CD14-positive monocyte (primary cell): ENCODE results near the gene SLC9A8. TPM values are rescaled to one million over a fixed set of nuclear protein-coding genes. Genes with fewer than 3 reads are reported as not detected.
A peak's percentile ranks its signal among the peaks of the same experiment; 100 is the strongest.

Experiments
- DNase-seq, 3 donors: peaks; one replicate each; pipeline ENCODE4 v3.0.0-alpha.2; 2011 to 2022
- H2AFZ ChIP-seq: 2 replicates; pipeline ENCODE4 v1.6.0; 2012; ENCODE audit warnings: mild to moderate bottlenecking, low read depth, low read length, inconsistent platforms; ENCODE audit not compliant: insufficient read depth, poor library complexity, severe bottlenecking
- H3K27ac ChIP-seq, 2 donors: 1 replicate in 1 of 2; 2 replicates in 1 of 2; pipeline ENCODE4 v1.5.1; 2012 to 2013; ENCODE audit warnings: low read length in 2 of 2, control low read depth in 1 of 2, inconsistent platforms in 1 of 2, low read depth in 1 of 2, mild to moderate bottlenecking in 1 of 2
- H3K27me3 ChIP-seq, 2 donors: one replicate each; pipeline versions ENCODE4 v1.6.0 to v1.6.1; 2011 to 2013; ENCODE audit warnings: low read length in 2 of 2; ENCODE audit not compliant: control insufficient read depth in 2 of 2, insufficient read depth in 2 of 2
- H3K36me3 ChIP-seq, 2 donors: replicated peaks in 1 of 2; 1 replicate in 1 of 2; 2 replicates in 1 of 2; pipeline versions ENCODE4 v1.5.1 to v1.6.1; 2012 to 2013; ENCODE audit warnings: low read length in 2 of 2, control low read depth in 1 of 2, inconsistent platforms in 1 of 2, mild to moderate bottlenecking in 1 of 2; ENCODE audit not compliant: insufficient read depth in 2 of 2, control insufficient read depth in 1 of 2
- H3K4me1 ChIP-seq, 2 donors: 1 replicate in 1 of 2; 2 replicates in 1 of 2; pipeline versions ENCODE4 v1.5.1 to v1.6.1; 2012 to 2013; ENCODE audit warnings: low read length in 2 of 2, control low read depth in 1 of 2, inconsistent platforms in 1 of 2, mild to moderate bottlenecking in 1 of 2, moderate library complexity in 1 of 2; ENCODE audit not compliant: insufficient read depth in 2 of 2, control insufficient read depth in 1 of 2
- H3K4me2 ChIP-seq: replicated peaks from 2 replicates; pipeline ENCODE3; 2012; ENCODE audit warnings: low read length, moderate library complexity, mild to moderate bottlenecking; ENCODE audit not compliant: poor library complexity, severe bottlenecking; ENCODE audit errors: extremely low read depth
- H3K4me3 ChIP-seq, 3 experiments: fragments of 200-600 bp in 1 of 3; sonication (generic) in 1 of 3; replicated peaks in 1 of 3; 1 replicate in 2 of 3; 2 replicates in 1 of 3; pipeline ENCODE4 v1.5.1; 2011 to 2013; ENCODE audit warnings: low read length in 3 of 3, mild to moderate bottlenecking in 3 of 3, control low read depth in 2 of 3, low read depth in 2 of 3, inconsistent platforms in 1 of 3, moderate library complexity in 1 of 3
- H3K79me2 ChIP-seq: 2 replicates; pipeline ENCODE4 v1.6.0; 2012; ENCODE audit warnings: mild to moderate bottlenecking, control low read depth, inconsistent platforms, low read length, moderate library complexity; ENCODE audit not compliant: insufficient read depth
- H3K9ac ChIP-seq: 2 replicates; pipeline ENCODE4 v1.6.0; 2017; ENCODE audit warnings: low read length, mild to moderate bottlenecking; ENCODE audit not compliant: insufficient read depth, poor library complexity, severe bottlenecking
- H3K9me3 ChIP-seq, 2 donors: replicated peaks in 1 of 2; 1 replicate in 1 of 2; 2 replicates in 1 of 2; pipeline versions ENCODE4 v1.5.1 to v1.6.1; 2012 to 2013; ENCODE audit warnings: low read length in 2 of 2, control low read depth in 1 of 2; ENCODE audit not compliant: control insufficient read depth in 1 of 2, insufficient read depth in 1 of 2
- H4K20me1 ChIP-seq: 2 replicates; pipeline ENCODE4 v1.6.0; 2012; ENCODE audit warnings: mild to moderate bottlenecking, low read length, control low read depth, moderate library complexity; ENCODE audit not compliant: insufficient read depth
- H3K27ac Mint-ChIP-seq, 7 donors: one replicate each; pipeline ENCODE4 v1.8.0; 2020; ENCODE audit warnings: mild to moderate bottlenecking in 7 of 7, mixed read lengths in 7 of 7, moderate library complexity in 6 of 7, inconsistent platforms in 2 of 7
- H3K27me3 Mint-ChIP-seq, 3 donors: one replicate each; pipeline ENCODE4 v1.8.0; 2021 to 2022; ENCODE audit warnings: low read depth in 3 of 3, mild to moderate bottlenecking in 3 of 3, mixed read lengths in 3 of 3, moderate library complexity in 3 of 3, inconsistent platforms in 1 of 3
- H3K36me3 Mint-ChIP-seq, 2 donors: one replicate each; pipeline ENCODE4 v1.8.0; 2020; ENCODE audit warnings: mixed read lengths in 2 of 2, inconsistent platforms in 1 of 2, mild to moderate bottlenecking in 1 of 2
- H3K4me1 Mint-ChIP-seq: one replicate; pipeline ENCODE4 v1.8.0; 2020; ENCODE audit warnings: mild to moderate bottlenecking, mixed read lengths
- H3K4me3 Mint-ChIP-seq, 2 donors: one replicate each; pipeline ENCODE4 v1.8.0; 2020; ENCODE audit warnings: mild to moderate bottlenecking in 2 of 2, mixed read lengths in 2 of 2, moderate library complexity in 1 of 2
- H3K9me3 Mint-ChIP-seq, 7 donors: one replicate each; pipeline ENCODE4 v1.8.0; 2020 to 2022; ENCODE audit warnings: mixed read lengths in 7 of 7, mild to moderate bottlenecking in 6 of 7, moderate library complexity in 6 of 7, inconsistent platforms in 2 of 7
- WGBS: methylation state at CpG from one replicate; pipeline ENCODE4 v1.1.5; 2013; ENCODE audit warnings: missing lambda C conversion rate; ENCODE audit not compliant: insufficient coverage; 5-methylcytosine and 5-hydroxymethylcytosine counted together
- intact Hi-C, 2 donors: fragments of 100-400 bp; cut with micrococcal nuclease; formaldehyde crosslinking; loops; one replicate each; pipeline versions ENCODE4 v1.15.0 to v1.15.1; 2023
- polyA plus RNA-seq, 3 donors: library from polyadenylated mRNA; depleted of rRNA in 1 of 3; unstranded in 2 of 3; stranded (reverse) in 1 of 3; fragments of 300-500 nt in 2 of 3; fragments of >200 nt in 1 of 3; fragmentation: Illumina TruSeq in 2 of 3; gene quantifications; 1 replicate in 2 of 3; 2 replicates in 1 of 3; pipeline ENCODE4 v1.2.3, GENCODE V29; 2012 to 2021
- TF ChIP-seq, protein P1 (sequence below): fragments of 200-600 bp; IDR thresholded peaks from one replicate; pipeline ENCODE4 v1.8.0; 2022; ENCODE audit warnings: antibody characterized with exemption, mild to moderate bottlenecking

The SLC9A8 gene
- polyA plus RNA-seq, 3 donors = 3.0 to 14.6 (median 3.3) TPM

GRCh38 chr20:49910340-49910706 is 97.7 kb downstream of the SLC9A8 start:
- Mint-ChIP-seq H3K27me3 (peaks cover 0 to 1% (median 0%) of the 10 kb centered on the region in 3 donors), H3K4me1 (peaks cover 18% of the 10 kb centered on the region), H3K4me3 (no peak overlapping the region), H3K27ac (peak overlapping the region in 2 of 7 donors; percentile 37 to 67), H3K9me3 (peaks cover 0 to 2% (median 0%) of the 10 kb centered on the region in 7 donors), H3K36me3 (peaks cover 48 to 69% of the 10 kb centered on the region in 2 donors)
- H3K79me2 ChIP-seq = peaks cover 74% of the 10 kb centered on the region
- no peak overlapping the region for H3K9ac ChIP-seq
- DNase-seq = no peak
- TF ChIP-seq, protein P1, sequence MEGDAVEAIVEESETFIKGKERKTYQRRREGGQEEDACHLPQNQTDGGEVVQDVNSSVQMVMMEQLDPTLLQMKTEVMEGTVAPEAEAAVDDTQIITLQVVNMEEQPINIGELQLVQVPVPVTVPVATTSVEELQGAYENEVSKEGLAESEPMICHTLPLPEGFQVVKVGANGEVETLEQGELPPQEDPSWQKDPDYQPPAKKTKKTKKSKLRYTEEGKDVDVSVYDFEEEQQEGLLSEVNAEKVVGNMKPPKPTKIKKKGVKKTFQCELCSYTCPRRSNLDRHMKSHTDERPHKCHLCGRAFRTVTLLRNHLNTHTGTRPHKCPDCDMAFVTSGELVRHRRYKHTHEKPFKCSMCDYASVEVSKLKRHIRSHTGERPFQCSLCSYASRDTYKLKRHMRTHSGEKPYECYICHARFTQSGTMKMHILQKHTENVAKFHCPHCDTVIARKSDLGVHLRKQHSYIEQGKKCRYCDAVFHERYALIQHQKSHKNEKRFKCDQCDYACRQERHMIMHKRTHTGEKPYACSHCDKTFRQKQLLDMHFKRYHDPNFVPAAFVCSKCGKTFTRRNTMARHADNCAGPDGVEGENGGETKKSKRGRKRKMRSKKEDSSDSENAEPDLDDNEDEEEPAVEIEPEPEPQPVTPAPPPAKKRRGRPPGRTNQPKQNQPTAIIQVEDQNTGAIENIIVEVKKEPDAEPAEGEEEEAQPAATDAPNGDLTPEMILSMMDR = no peak
- intact Hi-C loops = no loop called here
- H3K27me3 ChIP-seq = no peaks in the 10 kb centered on the region
- H3K27ac ChIP-seq = no peak overlapping the region
- H4K20me1 ChIP-seq = peaks cover 48% of the 10 kb centered on the region
- 95% methylated on average over 3 of the region's 4 CpGs for WGBS
- no peak overlapping the region for H2AFZ ChIP-seq
- peaks cover 14 to 15% of the 10 kb centered on the region in 2 donors for H3K4me1 ChIP-seq
- no peaks in the 10 kb centered on the region for H3K9me3 ChIP-seq
- no peak overlapping the region for H3K4me3 ChIP-seq
- H3K4me2 ChIP-seq = no peak overlapping the region
- peaks cover 55 to 76% of the 10 kb centered on the region in 2 donors for H3K36me3 ChIP-seq

- peaks cover 25 to 44% of the 10 kb centered on the region in 2 donors for H3K36me3 ChIP-seq
- Mint-ChIP-seq H3K9me3 (peaks cover 0 to 2% (median 0%) of the 10 kb centered on the region in 7 donors), H3K27me3 (peaks cover 0 to 1% (median 0%) of the 10 kb centered on the region in 3 donors), H3K36me3 (peaks cover 21 to 37% of the 10 kb centered on the region in 2 donors), H3K4me3 (no peak overlapping the region), H3K27ac (peak overlapping the region in 6 of 7 donors; percentile 10 to 78 (median 21)), H3K4me1 (peaks cover 36% of the 10 kb centered on the region)
- no peak for DNase-seq
- intact Hi-C loops = loop anchor here in 1 of 2 donors (2.0 kb wide), 1 partner anchor 23 kb away; the partner anchor contains the start of gene RNF114
- no peak overlapping the region for H2AFZ ChIP-seq
- WGBS = 91% methylated on average over 10 of the region's 16 CpGs
- peaks cover 34 to 35% of the 10 kb centered on the region in 2 donors for H3K4me1 ChIP-seq
- H4K20me1 ChIP-seq = peaks cover 48% of the 10 kb centered on the region
- TF ChIP-seq, protein P1 = no peak
- H3K27ac ChIP-seq = peak overlapping the region in 1 of 2 donors; percentile 12
- H3K9ac ChIP-seq = no peak overlapping the region
- no peaks in the 10 kb centered on the region for H3K9me3 ChIP-seq
- H3K79me2 ChIP-seq = peaks cover 66% of the 10 kb centered on the region
- no peaks in the 10 kb centered on the region for H3K27me3 ChIP-seq
- H3K4me2 ChIP-seq = peak overlapping the region; percentile 90
- H3K4me3 ChIP-seq = peak overlapping the region in 1 of 3 experiments; percentile 96
Measured at GRCh38 chr20:49913399-49914047, 100.9 kb downstream of the SLC9A8 start.
